Activated B cell treated with CpG ODN at 0.5 μM for 24 hours (primary cell): ENCODE data around the gene MLN. TPM values are rescaled to one million over a fixed set of nuclear protein-coding genes. Genes with fewer than 3 reads are reported as not detected.

Source experiments
- total RNA-seq: library from RNA; stranded (reverse); gene quantifications from 2 replicates; pipeline ENCODE4 v1.2.3, GENCODE V29; 2022

Gene MLN
- total RNA-seq, 1 donor from 2014 or later: not detected

Other genes starting within 250 kb of the MLN start
- 29.5 and 29.6 TPM in 2 replicates for gene BAK1, start 223.7 kb downstream of the MLN start, total RNA-seq
- gene ITPR3, start 182.7 kb downstream of the MLN start, total RNA-seq: 31.7 and 35.5 TPM in 2 replicates
- gene UQCC2, start 92.3 kb downstream of the MLN start, total RNA-seq: 26.2 and 37.5 TPM in 2 replicates
- gene IP6K3, start 57.1 kb downstream of the MLN start, total RNA-seq: not detected in 2 replicates
- 73.7 and 88.0 TPM in 2 replicates for gene LEMD2, start 14.9 kb downstream of the MLN start, total RNA-seq